Activated CD4-positive, alpha-beta T cell treated with anti-CD3 and anti-CD28 coated beads for 1 hour (primary cell): Measurements from ENCODE around the gene GABBR2.

Experiments used
- DNase-seq: peaks from one replicate; pipeline ENCODE4 v3.0.0-alpha.2; 2020

The GABBR2 gene

GRCh38 chr9:98708933-98709911 is at the start of gene GABBR2:
Gene GABBR2 (minus strand): TSS chr9:98708935. CDS start chr9:98708737, 198 bp downstream.
- DNase-seq, result no peak

GRCh38 chr9:98755006-98755618 is 46.4 kb upstream of the GABBR2 start:
- DNase-seq, result no peak

- no peak for DNase-seq
Observed at GRCh38 chr9:98751210-98751609, 42.5 kb upstream of the GABBR2 start.

- no peak for DNase-seq
Observed at GRCh38 chr9:98750364-98751060, 41.8 kb upstream of the GABBR2 start.

- no peak for DNase-seq
Observed at GRCh38 chr9:98747476-98747875, 38.7 kb upstream of the GABBR2 start.

GRCh38 chr9:98745470-98745869 is 36.7 kb upstream of the GABBR2 start:
- DNase-seq, result no peak

GRCh38 chr9:98743818-98744611 is 35.3 kb upstream of the GABBR2 start:
- DNase-seq, result no peak

GRCh38 chr9:98743329-98743728 is 34.6 kb upstream of the GABBR2 start:
- DNase-seq, result no peak

- DNase-seq, result no peak
Observed at GRCh38 chr9:98742325-98743280, 33.9 kb upstream of the GABBR2 start.

GRCh38 chr9:98740226-98740881 is 31.6 kb upstream of the GABBR2 start:
- DNase-seq, result no peak

GRCh38 chr9:98738741-98739140 is 30.0 kb upstream of the GABBR2 start:
- no peak for DNase-seq

- DNase-seq, result no peak
Observed at GRCh38 chr9:98736226-98736625, 27.5 kb upstream of the GABBR2 start.

GRCh38 chr9:98732801-98733200 is 24.1 kb upstream of the GABBR2 start:
- no peak for DNase-seq

- no peak for DNase-seq
Observed at GRCh38 chr9:98732091-98732490, 23.4 kb upstream of the GABBR2 start.

GRCh38 chr9:98730871-98731270 is 22.1 kb upstream of the GABBR2 start:
- DNase-seq, result no peak

- no peak for DNase-seq
Observed at GRCh38 chr9:98728500-98728899, 19.8 kb upstream of the GABBR2 start.

GRCh38 chr9:98727428-98727827 is 18.7 kb upstream of the GABBR2 start:
- no peak for DNase-seq

GRCh38 chr9:98726735-98727134 is 18.0 kb upstream of the GABBR2 start:
- DNase-seq, result no peak

GRCh38 chr9:98724810-98725530 is 16.2 kb upstream of the GABBR2 start:
- DNase-seq, result no peak

GRCh38 chr9:98721643-98722042 is 12.9 kb upstream of the GABBR2 start:
- DNase-seq, result no peak
